ENCODE data around the gene PLXNB1. TPM values are rescaled to one million over a fixed set of nuclear protein-coding genes. Genes with fewer than 3 reads are reported as not detected.

The PLXNB1 gene
- total RNA-seq, 1 experiment from 2014 or later, result 35.6 TPM

- Histone ChIP-seq H3K27ac (ENCODE audit: low read depth, low read length) (peak overlapping the region; percentile 62), H4K20me1 (ENCODE audit: insufficient read depth) (no peaks in the 10 kb centered on the region), H3K79me2 (ENCODE audit: insufficient read depth, low read length) (peaks cover 14% of the 10 kb centered on the region; the same call in 1 of the 2 replicates), H3K4me3 (replicated peaks in 1 of 2; ENCODE audit: low read depth in 1 of 2, low read length in 2 of 2) (no peak overlapping the region), H3K27me3 (ENCODE audit: insufficient read depth, low read length) (no peaks in the 10 kb centered on the region), H3K9me3 (ENCODE audit: control insufficient read depth in 1 of 2, insufficient read depth in 1 of 2, low read depth in 1 of 2, low read length in 2 of 2) (no peaks in the 10 kb centered on the region), H3K9me2 (ENCODE audit: insufficient read depth) (no peaks in the 10 kb centered on the region), H3K4me2 (ENCODE audit: low read length) (peak overlapping the region; percentile 79; the same call in 1 of the 2 replicates), H2AFZ (ENCODE audit: low read depth, low read length, poor library complexity, severe bottlenecking) (no peak overlapping the region), H3K36me3 (ENCODE audit: control insufficient read depth in 1 of 2, insufficient read depth in 2 of 2, low read length in 2 of 2) (peaks cover 0 to 17% of the 10 kb centered on the region in 2 experiments; a peak in 1 of 4 replicates), H3K4me1 (ENCODE audit: control insufficient read depth in 1 of 2, insufficient read depth in 2 of 2, low read length in 2 of 2) (peaks cover 55 to 79% of the 10 kb centered on the region in 2 experiments), H3K9ac (ENCODE audit: low read length) (no peak overlapping the region)
- ChIA-PET RAD21 (ENCODE audit: low non-redundant PET in 1 of 2, low total read pairs in 2 of 2, uncharacterized antibody in 2 of 2, unreplicated experiment in 2 of 2) (no interaction called here), CTCF (interaction anchor here (2.7 to 3.3 kb wide), 2 partner anchors 8 to 31 kb away, joined by 8 to 15 read pairs; partner anchors contain the start of genes CCDC51 and TMA7), POLR2A (interaction anchor here (1.8 kb wide), 1 partner anchor 8 kb away, joined by 5 read pairs; the partner anchor contains the start of genes CCDC51 and TMA7)
- BruUV-seq (replicated peaks), result no TSS peak
- ATAC-seq (no peak), DNase-seq (ENCODE audit: low read depth, low spot score) (no peak)
- no peak for TF ChIP-seq ZFX (IDR thresholded peaks at IDR 0.05)
- no peak for TF ChIP-seq ELF1 (IDR thresholded peaks at IDR 0.05; ENCODE audit: borderline replicate concordance, low read depth)
- TF ChIP-seq ZNF274 (IDR thresholded peaks at IDR 0.05; ENCODE audit: low read depth, low read length), result no peak
- no peak for TF ChIP-seq REST (IDR thresholded peaks at IDR 0.05; ENCODE audit: low read depth)
- no peak for TF ChIP-seq RAD21 (IDR thresholded peaks at IDR 0.05; ENCODE audit: low read depth)
- TF ChIP-seq CEBPB (IDR thresholded peaks at IDR 0.05; ENCODE audit: low read depth), result no peak
- no peak for TF ChIP-seq ZBTB33 (IDR thresholded peaks at IDR 0.05; ENCODE audit: extremely low read depth, insufficient replicate concordance, low read length)
- no peak for TF ChIP-seq EZH2 (IDR thresholded peaks at IDR 0.05)
- no peak for TF ChIP-seq JUND (IDR thresholded peaks at IDR 0.05)
- no peak for TF ChIP-seq TCF7L2 (IDR thresholded peaks at IDR 0.05; ENCODE audit: borderline replicate concordance, extremely low read depth, insufficient read depth, insufficient read length)
- no peak for TF ChIP-seq SP1 (IDR thresholded peaks at IDR 0.05; ENCODE audit: low read depth)
- no peak for TF ChIP-seq MAX (IDR thresholded peaks at IDR 0.05)
- TF ChIP-seq SRF (IDR thresholded peaks at IDR 0.05; ENCODE audit: low read depth), result no peak
- no peak for TF ChIP-seq EZH2phosphoT487 (IDR thresholded peaks at IDR 0.05; ENCODE audit: borderline replicate concordance)
- intact Hi-C loops (cut with micrococcal nuclease), result loop anchor here (1.0 kb wide), 1 partner anchor 237 kb away; no protein-coding TSS in a partner anchor
Observed at GRCh38 chr3:48431224-48432029, 1.5 kb upstream of the PLXNB1 start.
